Neuronal stem cell (in vitro differentiated cells): ENCODE measurements around the gene WWOX.
A peak's percentile ranks its signal among the peaks of the same experiment; 100 is the strongest.

Source experiments
- DNase-seq: peaks from one replicate; pipeline ENCODE4 v3.0.0-alpha.2; 2013; ENCODE audit warnings: low spot score
- H2AFZ ChIP-seq: one replicate; pipeline ENCODE4 v1.6.1; 2013; ENCODE audit warnings: mild to moderate bottlenecking, low read length, inconsistent platforms
- H2AK5ac ChIP-seq: 2 replicates; pipeline ENCODE4 v1.6.1; 2013; ENCODE audit warnings: low read depth, mild to moderate bottlenecking, inconsistent platforms, low read length, moderate library complexity, mixed read lengths
- H2BK120ac ChIP-seq: 2 replicates; pipeline ENCODE4 v1.6.1; 2013; ENCODE audit warnings: low read depth, mild to moderate bottlenecking, inconsistent platforms, low read length, moderate library complexity, mixed read lengths
- H2BK12ac ChIP-seq: one replicate; pipeline ENCODE4 v1.6.1; 2013; ENCODE audit warnings: low read length, inconsistent platforms
- H2BK15ac ChIP-seq: 2 replicates; pipeline ENCODE4 v1.6.1; 2013; ENCODE audit warnings: mild to moderate bottlenecking, low read length, inconsistent platforms, mixed read lengths
- H2BK5ac ChIP-seq: one replicate; pipeline ENCODE4 v1.6.1; 2013; ENCODE audit warnings: inconsistent platforms, mild to moderate bottlenecking, low read length, moderate library complexity
- H3K14ac ChIP-seq: one replicate; pipeline ENCODE4 v1.6.1; 2013; ENCODE audit warnings: low read length, inconsistent platforms
- H3K18ac ChIP-seq: 2 replicates; pipeline ENCODE4 v1.6.1; 2013; ENCODE audit warnings: low read length, inconsistent platforms
- H3K23ac ChIP-seq: 2 replicates; pipeline ENCODE4 v1.6.1; 2013; ENCODE audit warnings: low read depth, mild to moderate bottlenecking, mixed read lengths, low read length, inconsistent platforms; ENCODE audit not compliant: poor library complexity
- H3K27ac ChIP-seq: replicated peaks from 3 replicates; pipeline ENCODE4 v1.5.1; 2013; ENCODE audit warnings: low read length, inconsistent platforms
- H3K27me3 ChIP-seq, 3 experiments: 2 replicates each; pipeline ENCODE4 v1.6.1; 2013; ENCODE audit warnings: low read length in 3 of 3, mild to moderate bottlenecking in 2 of 3, inconsistent platforms in 1 of 3, low read depth in 1 of 3, mixed read lengths in 1 of 3, moderate library complexity in 1 of 3; ENCODE audit not compliant: control insufficient read depth in 3 of 3, insufficient read depth in 3 of 3
- H3K36me3 ChIP-seq, 2 donors: replicated peaks in 1 of 2; 2 replicates each; pipeline ENCODE4 v1.6.1; 2013; ENCODE audit warnings: low read length in 2 of 2; ENCODE audit not compliant: control insufficient read depth in 2 of 2, insufficient read depth in 2 of 2
- H3K4ac ChIP-seq: 2 replicates; pipeline ENCODE4 v1.6.1; 2013; ENCODE audit warnings: inconsistent platforms, mild to moderate bottlenecking, low read length, moderate library complexity
- H3K4me1 ChIP-seq, 2 donors: 1 replicate in 1 of 2; 2 replicates in 1 of 2; pipeline ENCODE4 v1.6.1; 2013; ENCODE audit warnings: low read length in 2 of 2, low read depth in 1 of 2; ENCODE audit not compliant: control insufficient read depth in 2 of 2, insufficient read depth in 1 of 2
- H3K4me2 ChIP-seq: one replicate; pipeline ENCODE4 v1.6.1; 2013; ENCODE audit warnings: mild to moderate bottlenecking, low read length, inconsistent platforms; ENCODE audit not compliant: insufficient read depth, poor library complexity, severe bottlenecking
- H3K4me3 ChIP-seq, 2 donors: 2 replicates each; pipeline ENCODE4 v1.5.1; 2013; ENCODE audit warnings: low read length in 2 of 2, mild to moderate bottlenecking in 2 of 2, inconsistent platforms in 1 of 2, moderate library complexity in 1 of 2
- H3K79me1 ChIP-seq: one replicate; pipeline ENCODE4 v1.6.1; 2013; ENCODE audit warnings: low read depth, mild to moderate bottlenecking, inconsistent platforms, low read length, moderate library complexity
- H3K9ac ChIP-seq: one replicate; pipeline ENCODE4 v1.6.1; 2013; ENCODE audit warnings: mild to moderate bottlenecking, low read depth, low read length, inconsistent platforms; ENCODE audit not compliant: poor library complexity
- H3K9me3 ChIP-seq, 2 donors: replicated peaks in 1 of 2; 2 replicates each; pipeline versions ENCODE3 to v1.6.1; 2013; ENCODE audit warnings: low read length in 2 of 2, mild to moderate bottlenecking in 2 of 2, inconsistent platforms in 1 of 2, low read depth in 1 of 2, mixed read lengths in 1 of 2, moderate library complexity in 1 of 2; ENCODE audit not compliant: control insufficient read depth in 2 of 2, insufficient read depth in 1 of 2
- H4K8ac ChIP-seq: one replicate; pipeline ENCODE4 v1.6.1; 2013; ENCODE audit warnings: low read depth, mild to moderate bottlenecking, inconsistent platforms, low read length, moderate library complexity
- H4K91ac ChIP-seq: one replicate; pipeline ENCODE4 v1.6.1; 2013; ENCODE audit warnings: low read length, low read depth, mild to moderate bottlenecking, inconsistent platforms; ENCODE audit not compliant: poor library complexity
- WGBS, 2 donors: extraction: QIAGEN DNeasy Blood & Tissue Kit; methylation state at CpG; one replicate each; pipeline ENCODE4 v1.1.7; 2013; ENCODE audit warnings: missing lambda C conversion rate in 2 of 2, mixed read lengths in 1 of 2; ENCODE audit not compliant: insufficient read length in 2 of 2, insufficient replicate concordance in 1 of 2; ENCODE audit errors: extremely low coverage in 2 of 2; 5-methylcytosine and 5-hydroxymethylcytosine counted together

WWOX gene

GRCh38 chr16:78257376-78257728 lies 157.9 kb downstream of the WWOX start:
- H3K4me1 ChIP-seq = peaks cover 4 to 7% of the 10 kb centered on the region in 2 donors
- no peaks in the 10 kb centered on the region for H3K9me3 ChIP-seq
- no peak overlapping the region for H3K27ac ChIP-seq
- no peak overlapping the region for H2BK12ac ChIP-seq
- H2AFZ ChIP-seq = peak overlapping the region; percentile 37
- H2AK5ac ChIP-seq = no peak overlapping the region
- no peak overlapping the region for H3K4ac ChIP-seq
- H3K9ac ChIP-seq = no peak overlapping the region
- H4K8ac ChIP-seq = no peak overlapping the region
- H2BK120ac ChIP-seq = no peak overlapping the region
- no peak overlapping the region for H4K91ac ChIP-seq
- no peaks in the 10 kb centered on the region for H3K36me3 ChIP-seq
- no peak overlapping the region for H2BK15ac ChIP-seq
- WGBS, 2 donors = no CpG with 5 or more reads among the region's 8 CpGs
- H3K23ac ChIP-seq = no peak overlapping the region
- peak overlapping the region; percentile 12 for H3K4me2 ChIP-seq
- no peak for DNase-seq
- no peaks in the 10 kb centered on the region for H3K27me3 ChIP-seq
- no peak overlapping the region for H3K4me3 ChIP-seq
- H3K14ac ChIP-seq = no peak overlapping the region
- H3K18ac ChIP-seq = no peak overlapping the region
- H2BK5ac ChIP-seq = no peak overlapping the region
- no peaks in the 10 kb centered on the region for H3K79me1 ChIP-seq

- H3K23ac ChIP-seq = no peak overlapping the region
- H3K4me1 ChIP-seq = peaks cover 4 to 7% of the 10 kb centered on the region in 2 donors
- no peak overlapping the region for H2BK12ac ChIP-seq
- no peaks in the 10 kb centered on the region for H3K36me3 ChIP-seq
- H3K18ac ChIP-seq = no peak overlapping the region
- H2BK5ac ChIP-seq = no peak overlapping the region
- H3K9ac ChIP-seq = no peak overlapping the region
- H4K91ac ChIP-seq = no peak overlapping the region
- no peak overlapping the region for H2BK15ac ChIP-seq
- no CpG with 5 or more reads among the region's 9 CpGs for WGBS, 2 donors
- H2BK120ac ChIP-seq = no peak overlapping the region
- no peaks in the 10 kb centered on the region for H3K79me1 ChIP-seq
- H4K8ac ChIP-seq = no peak overlapping the region
- H3K27ac ChIP-seq = no peak overlapping the region
- H2AK5ac ChIP-seq = no peak overlapping the region
- no peak overlapping the region for H3K4me3 ChIP-seq
- no peaks in the 10 kb centered on the region for H3K9me3 ChIP-seq
- no peak for DNase-seq
- no peaks in the 10 kb centered on the region for H3K27me3 ChIP-seq
- H3K4me2 ChIP-seq = no peak overlapping the region
- no peak overlapping the region for H3K14ac ChIP-seq
- no peak overlapping the region for H2AFZ ChIP-seq
- H3K4ac ChIP-seq = no peak overlapping the region
Observed at GRCh38 chr16:78258375-78259065, 159.1 kb downstream of the WWOX start.

- Histone ChIP-seq H3K27ac (no peak overlapping the region), H3K9ac (no peak overlapping the region), H3K14ac (no peak overlapping the region), H2BK5ac (no peak overlapping the region), H2BK120ac (no peak overlapping the region), H3K4ac (no peak overlapping the region), H3K79me1 (no peaks in the 10 kb centered on the region), H3K4me3 (no peak overlapping the region), H3K9me3 (peaks cover 0 to 7% of the 10 kb centered on the region in 2 donors), H2BK15ac (no peak overlapping the region), H3K23ac (no peak overlapping the region), H3K18ac (no peak overlapping the region), H3K4me1 (peaks cover 4 to 7% of the 10 kb centered on the region in 2 donors), H2AK5ac (no peak overlapping the region), H3K36me3 (no peaks in the 10 kb centered on the region), H4K91ac (no peak overlapping the region), H4K8ac (no peak overlapping the region), H3K27me3 (no peaks in the 10 kb centered on the region), H2BK12ac (no peak overlapping the region), H2AFZ (no peak overlapping the region), H3K4me2 (no peak overlapping the region)
- no peak for DNase-seq
- WGBS, 2 donors = no CpG with 5 or more reads among the region's 5 CpGs
Observed at GRCh38 chr16:78259873-78260272, 160.4 kb downstream of the WWOX start.

GRCh38 chr16:78264642-78265041 lies 165.2 kb downstream of the WWOX start:
- Histone ChIP-seq H2AFZ (no peak overlapping the region), H4K8ac (no peak overlapping the region), H3K4ac (no peak overlapping the region), H2AK5ac (no peak overlapping the region), H3K14ac (no peak overlapping the region), H2BK12ac (no peak overlapping the region), H3K79me1 (no peaks in the 10 kb centered on the region), H3K27ac (no peak overlapping the region), H3K23ac (no peak overlapping the region), H3K4me1 (peaks cover 0 to 2% of the 10 kb centered on the region in 2 donors), H3K18ac (no peak overlapping the region), H3K27me3 (no peaks in the 10 kb centered on the region), H3K4me2 (no peak overlapping the region), H3K4me3 (no peak overlapping the region), H4K91ac (no peak overlapping the region), H2BK5ac (no peak overlapping the region), H2BK120ac (no peak overlapping the region), H3K9me3 (peaks cover 0 to 7% of the 10 kb centered on the region in 2 donors), H3K9ac (no peak overlapping the region), H3K36me3 (no peaks in the 10 kb centered on the region), H2BK15ac (no peak overlapping the region)
- WGBS, 2 donors = no CpG with 5 or more reads among the region's 6 CpGs
- no peak for DNase-seq
